NCI-H226 (cell line): ENCODE data around the gene MAP3K9.
A peak's percentile ranks its signal among the peaks of the same experiment; 100 is the strongest.
"Not testable (repeated sequence)": the region's sequence is repeated elsewhere in the genome, so short reads cannot be mapped to it uniquely, and the experiment has no call there.

ENCODE experiments used
- DNase-seq: peaks from one replicate; pipeline ENCODE4 v3.0.0-alpha.2; 2015

The MAP3K9 gene

DNA sequence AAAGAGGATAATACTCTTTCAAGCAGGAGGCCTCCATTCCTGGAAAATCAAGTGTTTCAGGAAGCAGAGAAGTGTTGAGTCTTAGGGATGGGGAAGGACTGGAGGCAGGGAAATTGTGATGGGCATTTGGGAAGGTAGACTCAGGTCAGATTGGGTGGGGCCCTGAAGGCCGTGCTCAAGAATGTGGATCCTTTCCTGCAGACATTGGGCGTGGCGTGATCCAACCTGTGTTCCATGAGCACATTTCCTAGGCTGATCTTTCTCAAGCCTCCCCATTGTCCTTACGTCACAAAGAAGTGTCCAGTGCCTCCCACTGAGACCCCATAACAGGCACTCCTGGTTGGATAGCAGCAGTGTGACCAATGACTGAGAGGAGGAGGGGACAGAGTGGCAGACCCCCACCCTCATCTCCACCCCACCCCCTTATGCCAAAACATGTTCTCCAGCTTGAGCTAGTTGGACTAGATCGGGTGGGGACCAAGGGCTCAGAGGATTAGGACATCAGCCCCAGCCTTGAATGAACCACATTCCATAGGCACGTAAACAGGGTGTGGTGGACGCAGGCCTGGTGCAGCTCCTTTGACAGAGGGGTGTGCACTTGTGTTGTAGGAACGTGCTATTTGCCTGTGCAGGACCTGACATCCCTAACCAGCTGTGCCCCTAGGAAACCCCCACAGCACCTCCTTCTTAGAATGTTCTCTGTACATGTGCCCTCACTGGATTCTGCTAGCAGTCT, 90.8 kb downstream of the MAP3K9 start:
- DNase-seq, result no peak

DNA sequence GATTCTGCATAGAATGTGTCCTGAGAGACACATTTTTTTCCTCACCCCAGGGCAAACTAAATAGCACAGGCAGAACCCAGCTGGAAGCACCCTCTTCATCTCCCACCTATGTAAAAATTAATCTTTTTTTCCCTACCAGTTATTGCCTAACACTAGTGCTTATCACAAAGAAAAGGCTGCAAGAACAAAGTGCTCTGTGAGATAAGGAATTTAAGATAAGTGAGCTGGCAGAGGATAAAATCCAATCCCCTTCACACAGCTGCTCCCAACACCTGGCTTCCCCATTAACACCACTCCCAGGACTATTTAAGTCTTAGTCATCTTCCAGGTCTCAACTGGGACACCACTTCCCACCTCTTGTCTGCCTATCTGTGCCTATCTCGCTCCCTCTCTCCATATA, 92.4 kb downstream of the MAP3K9 start:
- DNase-seq, result peak; percentile 69

DNA sequence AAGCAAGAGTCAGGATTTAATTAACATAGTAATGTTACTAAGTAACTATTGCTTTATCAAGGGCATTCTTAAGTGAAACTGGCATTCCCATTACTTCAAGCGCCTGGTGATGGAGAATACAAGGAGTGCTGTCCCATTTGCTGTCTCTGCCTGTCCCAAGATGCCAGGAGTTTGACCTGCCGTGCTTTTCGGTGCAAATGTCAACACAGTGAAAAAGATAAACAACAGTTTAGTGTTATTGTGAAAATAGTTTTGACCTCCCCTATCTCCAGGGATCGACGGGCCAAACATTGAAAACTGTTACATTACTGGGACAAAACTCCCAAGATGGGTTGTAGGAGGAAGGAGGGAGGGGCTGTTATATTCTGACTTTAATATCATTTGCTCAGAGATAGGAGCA, 92.8 kb downstream of the MAP3K9 start:
- DNase-seq, result no peak

DNA sequence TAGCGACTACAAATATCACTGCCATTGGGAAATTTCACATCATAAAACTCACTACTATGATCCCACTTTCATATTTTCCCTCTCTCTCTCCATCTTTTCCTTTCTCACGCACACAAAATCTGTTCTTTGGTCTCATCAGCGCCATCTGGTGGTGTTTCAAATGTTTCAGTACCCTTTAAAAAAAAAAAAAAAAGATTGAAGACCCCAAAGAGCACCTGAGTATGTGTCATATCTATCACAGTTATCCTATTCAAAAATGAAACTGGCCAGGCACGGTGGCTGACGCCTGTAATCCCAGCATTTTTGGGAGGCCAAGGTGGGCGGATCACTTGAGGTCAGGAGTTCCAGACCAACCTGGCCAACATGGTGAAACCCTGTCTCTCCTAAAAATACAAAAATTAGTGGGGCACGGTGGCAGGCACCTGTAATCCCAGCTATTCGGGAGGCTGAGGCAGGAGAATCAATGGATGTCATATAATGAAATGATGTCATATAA, 95.2 kb downstream of the MAP3K9 start:
- DNase-seq, result peak; percentile 23

DNA sequence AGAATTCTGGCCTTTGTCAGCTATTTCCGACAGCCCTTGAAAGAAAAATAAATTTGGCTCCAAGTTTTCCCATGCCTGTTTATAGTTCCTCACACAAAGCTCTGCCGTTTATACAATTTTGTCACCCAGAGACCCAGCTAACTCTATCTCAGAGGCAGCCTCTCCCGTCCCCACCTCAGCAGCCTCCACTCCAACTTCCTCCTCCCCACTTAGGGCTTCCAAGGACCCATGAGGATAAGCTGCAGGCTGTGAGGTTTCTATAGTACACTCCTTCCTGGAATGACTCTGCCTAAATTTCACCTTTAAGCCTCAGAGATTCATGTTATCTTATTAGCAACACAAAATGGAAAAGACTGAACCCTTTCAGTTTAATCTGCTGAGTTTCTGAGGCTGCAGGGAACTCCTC, 95.8 kb downstream of the MAP3K9 start:
- DNase-seq, result no peak

DNA sequence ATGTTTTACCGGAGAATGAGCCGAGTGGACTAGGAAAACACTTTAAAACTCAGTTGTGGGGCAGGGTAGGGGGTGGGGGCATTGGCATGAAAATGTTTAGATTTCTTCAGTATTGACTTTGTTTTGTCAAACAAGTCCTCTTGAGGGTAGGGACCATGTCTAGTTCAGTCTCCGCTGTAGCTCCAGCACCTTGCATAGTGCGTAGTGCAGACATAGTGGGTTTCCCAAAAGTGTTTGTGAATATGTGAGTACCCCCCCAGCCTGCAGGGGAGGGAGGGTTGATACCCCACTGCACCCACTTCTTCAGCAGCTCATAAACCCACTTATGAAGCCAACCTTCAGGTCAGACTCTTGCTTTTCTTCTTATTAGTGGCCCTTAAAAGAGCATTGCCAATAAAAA, 96.2 kb downstream of the MAP3K9 start:
- no peak for DNase-seq

DNA sequence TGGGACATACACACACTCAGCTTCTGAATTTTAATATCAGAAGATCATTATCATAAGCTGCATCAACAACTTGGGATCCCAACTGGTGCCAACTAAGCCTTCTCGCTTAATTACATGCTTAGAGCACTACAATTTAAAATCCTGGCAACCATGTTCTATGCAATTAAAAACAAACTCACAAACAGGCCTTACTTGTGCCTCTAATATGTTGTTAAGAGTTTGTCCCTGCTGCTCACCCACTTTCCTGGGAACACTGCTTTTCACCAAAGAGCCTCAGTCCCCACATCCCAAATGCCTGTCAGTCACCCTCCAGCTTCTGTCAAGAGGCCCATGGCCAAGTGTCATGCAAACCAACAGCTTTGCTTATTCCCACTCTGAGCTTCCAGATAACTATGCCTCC, 97.9 kb downstream of the MAP3K9 start:
- DNase-seq, result no peak

DNA sequence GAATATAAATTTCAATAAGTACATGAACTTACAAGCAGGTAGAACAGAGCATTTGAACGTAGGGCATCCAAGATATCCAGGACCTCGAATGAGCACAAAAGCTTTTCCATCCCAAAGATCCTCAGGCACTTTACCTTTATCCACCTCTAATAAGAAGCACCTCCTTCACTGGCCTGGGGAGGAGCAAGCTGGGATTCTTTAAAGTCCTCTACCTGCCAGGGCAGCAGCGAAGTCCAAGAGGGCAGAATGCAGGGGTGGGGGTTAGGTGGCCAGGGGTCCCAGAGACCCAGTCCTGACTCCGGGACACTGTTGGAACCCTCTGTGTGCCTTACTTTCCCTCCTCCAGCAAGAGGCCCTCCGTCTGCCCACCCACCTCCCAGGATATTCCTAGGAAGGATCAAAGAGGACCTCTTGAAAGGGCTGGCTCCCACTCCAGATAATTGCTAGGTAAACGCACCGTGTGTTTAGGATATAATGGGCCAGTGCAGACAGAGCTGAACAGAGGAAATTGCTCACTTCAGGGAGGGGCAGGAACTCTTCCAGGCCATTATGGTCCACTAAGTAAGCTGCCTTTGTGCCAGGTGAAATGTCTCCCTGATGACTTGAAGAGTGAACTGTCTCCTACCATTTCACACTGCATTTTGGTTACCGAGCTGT, 99.5 kb downstream of the MAP3K9 start:
- peak; percentile 22 for DNase-seq

DNA sequence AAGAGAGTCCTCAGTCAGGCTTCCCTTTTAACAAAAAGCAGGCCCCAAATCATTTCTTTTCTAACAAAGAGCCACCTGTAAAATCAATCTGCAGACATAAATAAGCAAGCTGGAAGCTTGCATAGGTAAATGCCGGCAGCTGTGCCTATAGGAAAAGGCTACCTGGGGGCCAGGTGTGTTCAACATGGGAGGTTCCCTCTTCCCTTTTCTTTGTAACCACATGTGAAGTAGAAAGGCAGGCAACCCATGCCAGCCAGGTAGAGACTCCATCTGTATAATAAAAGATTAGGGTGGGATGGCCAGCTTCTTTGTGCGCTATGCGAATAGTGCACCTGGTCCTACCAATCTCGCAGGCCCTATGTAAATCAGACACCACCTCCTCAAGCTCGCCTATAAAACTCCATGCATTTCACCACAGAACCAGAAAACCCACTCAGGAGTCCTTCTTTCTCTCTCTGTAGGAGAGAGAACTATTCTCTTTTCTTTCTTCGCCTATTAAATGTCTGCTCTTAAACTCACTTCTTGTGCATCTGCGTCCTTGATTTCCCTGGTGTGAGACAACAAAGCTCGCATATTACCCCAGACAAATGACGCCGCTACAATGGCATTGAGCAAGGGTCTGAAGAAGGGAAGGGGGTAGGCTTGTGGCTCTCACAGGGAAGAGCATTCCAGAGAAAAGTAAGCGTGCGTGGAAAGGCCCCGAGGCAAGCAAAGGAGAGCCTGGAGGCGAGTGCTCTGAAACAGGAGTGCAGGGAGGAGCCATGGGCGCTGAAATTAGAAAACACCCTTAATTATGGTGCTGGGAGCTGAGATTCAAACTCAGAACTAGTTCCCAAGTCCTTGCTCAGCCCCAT, 100.4 kb downstream of the MAP3K9 start:
- no peak for DNase-seq

DNA sequence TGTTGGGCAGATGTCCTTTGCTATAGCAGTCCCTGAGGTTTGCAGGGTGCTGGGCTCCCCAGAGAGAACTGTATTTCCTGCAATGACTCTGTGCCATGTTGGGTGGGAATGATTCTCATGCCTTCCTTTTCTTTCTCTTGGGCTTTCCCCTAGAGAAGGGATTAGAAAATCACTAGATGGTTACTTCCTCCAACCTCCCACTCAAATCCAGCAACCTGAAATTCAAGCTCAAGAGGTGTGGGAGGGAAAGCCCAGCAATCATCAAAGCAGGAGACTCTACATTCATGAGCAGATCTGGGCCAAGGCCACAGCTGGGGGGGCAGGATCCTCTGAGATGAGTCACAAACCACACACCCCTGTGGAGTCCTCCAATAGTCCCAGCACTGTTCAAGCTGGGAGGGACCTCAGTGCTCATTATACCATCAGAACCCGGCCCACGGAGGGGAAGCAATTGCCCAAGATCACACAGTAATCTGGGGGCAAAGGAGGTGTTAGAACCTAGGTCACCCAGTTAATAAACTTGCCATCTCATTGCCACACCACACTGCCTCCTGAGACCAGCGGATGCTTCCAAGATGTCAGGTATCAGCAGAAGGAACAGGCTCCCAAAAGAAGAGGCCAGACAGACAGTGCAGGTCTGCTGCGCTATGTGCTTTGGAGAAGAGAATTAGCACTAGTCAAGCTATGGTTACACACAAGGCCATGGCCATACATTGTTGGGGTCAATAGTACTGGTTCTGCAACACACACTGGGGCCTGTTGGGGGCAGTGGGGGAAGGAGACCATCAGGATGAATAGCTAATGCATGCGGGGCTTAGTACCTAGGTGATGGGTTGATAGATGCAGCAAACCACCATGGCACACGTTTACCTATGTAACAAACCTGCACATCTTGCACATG, 101.9 kb downstream of the MAP3K9 start:
- DNase-seq, result peak; percentile 95

DNA sequence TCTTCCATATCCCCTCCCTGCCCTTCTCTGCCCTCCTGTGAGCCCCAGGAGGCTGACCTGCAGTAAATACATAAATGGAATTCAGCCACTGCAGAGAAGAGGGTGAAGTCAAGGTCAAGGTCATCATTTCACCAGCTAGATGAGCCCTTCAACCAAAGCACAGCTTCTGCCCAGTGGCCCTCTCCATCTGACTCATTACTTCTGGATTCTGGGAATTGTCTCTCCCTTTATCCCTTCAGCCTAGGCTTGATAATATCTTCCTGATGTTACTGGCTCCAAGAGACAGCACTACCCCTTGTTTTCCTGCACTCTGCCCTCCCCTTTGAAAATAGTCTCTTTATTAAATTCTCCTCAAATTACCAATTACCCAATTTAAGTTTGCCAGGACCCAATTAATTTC, 103.1 kb downstream of the MAP3K9 start:
- no peak for DNase-seq

DNA sequence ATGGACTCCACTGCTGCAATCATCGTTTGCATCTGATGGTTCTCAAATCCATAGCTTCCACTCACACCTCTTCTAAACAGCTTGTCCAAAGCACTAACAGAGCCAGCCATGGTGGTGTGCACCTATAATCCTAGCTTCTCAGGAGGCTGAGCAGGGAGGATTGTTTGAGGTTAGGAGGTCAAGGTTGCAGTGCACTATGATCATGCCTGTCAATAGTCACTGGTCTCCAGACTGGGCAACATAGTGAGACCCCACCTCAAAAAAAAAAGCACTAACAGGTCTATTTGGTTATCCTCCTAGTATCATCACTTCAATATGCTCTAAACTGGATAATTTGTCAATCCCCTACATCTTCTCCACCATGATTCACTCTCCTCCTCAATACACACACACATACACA, 104.4 kb downstream of the MAP3K9 start:
- no peak for DNase-seq

DNA sequence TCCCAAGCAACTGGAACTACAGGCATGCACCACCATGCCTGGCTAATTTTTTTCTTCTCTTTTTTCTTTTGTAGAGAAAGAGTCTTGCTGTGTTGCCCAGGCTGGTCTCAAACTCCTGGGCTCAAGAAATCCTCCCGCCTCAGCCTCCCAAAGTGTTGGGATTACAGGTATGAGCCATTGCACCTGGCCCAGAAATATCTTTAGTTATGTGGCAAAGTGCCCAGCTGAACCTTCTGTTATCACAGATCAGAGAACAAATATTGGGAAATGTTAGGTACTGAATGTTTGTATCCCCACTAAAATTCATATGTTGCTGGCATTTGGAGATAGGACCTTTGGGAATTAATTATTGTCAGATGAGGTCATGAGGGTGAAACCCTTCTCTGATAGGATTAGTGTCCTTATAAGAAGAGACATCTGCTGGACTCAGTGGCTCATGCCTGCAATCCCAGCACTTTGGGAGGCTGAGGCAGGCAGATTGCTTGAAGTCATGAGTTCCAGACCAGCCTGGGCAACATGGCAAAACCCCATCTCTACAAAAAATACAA, 105.6 kb downstream of the MAP3K9 start:
- DNase-seq, result not testable (repeated sequence)

DNA sequence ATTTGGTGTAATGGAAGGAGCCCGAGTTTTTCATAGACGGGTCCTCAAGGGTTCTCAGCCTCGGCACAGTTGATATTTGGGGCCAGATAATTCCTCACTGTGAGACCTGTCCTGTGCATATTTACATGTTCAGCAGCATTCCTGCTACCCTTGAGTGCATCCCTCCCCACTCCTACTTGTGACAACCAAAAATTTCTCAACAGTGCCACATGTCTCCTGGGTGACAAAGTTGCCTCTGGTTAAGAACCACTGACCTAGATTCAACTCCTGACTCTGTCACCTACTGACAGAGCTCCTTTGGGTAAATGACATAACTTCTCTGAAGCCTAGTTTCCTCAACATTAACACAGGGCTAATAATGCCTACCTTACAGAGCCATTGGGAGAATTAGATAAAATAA, 107.2 kb downstream of the MAP3K9 start:
- DNase-seq, result no peak

DNA sequence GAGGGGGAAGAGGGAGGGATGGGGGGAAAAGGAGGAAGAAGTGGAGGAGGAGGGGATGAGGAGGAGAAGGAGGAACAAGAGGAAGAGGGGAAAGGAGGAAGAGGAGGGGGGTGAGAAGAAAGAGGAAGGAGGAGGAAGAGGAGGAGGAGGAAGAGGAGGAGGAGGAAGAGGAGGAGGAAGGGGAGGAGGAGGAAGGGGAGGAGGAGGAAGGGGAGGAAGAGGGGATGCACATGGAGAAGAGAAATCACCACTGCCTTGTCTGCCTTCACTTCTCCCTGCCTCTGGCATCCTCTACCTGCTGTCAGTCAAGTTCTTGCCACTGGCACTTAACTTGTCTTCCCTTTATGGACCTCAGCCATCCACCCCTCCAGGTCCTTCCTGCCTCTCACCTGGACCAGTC, 107.7 kb downstream of the MAP3K9 start:
- no peak for DNase-seq

DNA sequence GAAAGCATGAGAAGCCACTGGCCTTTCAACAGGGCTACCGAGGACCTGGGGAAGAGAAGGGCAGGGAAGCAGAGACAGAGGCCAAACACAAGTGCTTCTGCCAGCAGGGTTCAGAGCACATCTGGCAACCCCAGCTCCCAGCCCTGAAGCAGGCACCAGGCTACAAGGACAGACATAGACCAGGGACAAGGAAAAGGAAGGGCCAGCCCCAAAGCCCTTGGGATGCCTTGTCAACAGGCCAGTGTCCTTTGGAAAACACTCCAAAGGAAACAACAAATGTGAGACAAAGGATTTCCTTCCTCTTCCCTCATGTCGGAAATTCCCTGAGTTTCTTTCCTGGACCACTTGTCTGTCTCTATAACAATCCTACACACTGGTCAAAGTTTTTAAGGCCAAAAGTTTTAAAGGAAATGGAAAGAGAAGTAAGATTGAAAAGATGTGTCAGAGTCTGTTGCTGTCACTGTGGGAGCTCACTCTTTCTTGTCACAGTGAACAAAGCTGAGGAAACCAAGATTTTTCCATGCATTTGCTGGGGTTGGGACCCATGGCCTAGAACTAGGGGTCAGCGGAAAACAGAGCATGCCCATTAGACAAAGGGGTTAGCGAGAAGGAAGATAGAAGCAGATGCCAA, 108.2 kb downstream of the MAP3K9 start:
- DNase-seq, result no peak

DNA sequence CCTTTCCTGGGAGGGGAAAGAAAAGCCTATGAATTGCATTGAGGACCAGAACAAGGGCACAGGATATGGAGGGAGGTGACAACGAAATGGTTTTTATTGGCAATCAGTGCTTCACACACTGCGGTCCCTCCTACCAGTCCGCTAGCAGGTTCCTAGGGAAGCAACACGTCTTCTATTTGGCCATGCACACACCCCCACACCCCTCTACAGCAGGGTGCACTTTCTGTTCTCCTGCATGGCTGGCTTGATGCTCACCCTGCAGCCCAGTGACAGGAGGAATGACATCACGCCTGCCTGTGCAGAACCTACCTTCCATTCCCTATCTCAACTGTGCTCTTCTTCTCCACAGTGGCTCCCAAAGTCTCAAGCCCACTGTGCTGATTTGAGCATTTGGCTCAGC, 109.7 kb downstream of the MAP3K9 start:
- DNase-seq, result no peak

DNA sequence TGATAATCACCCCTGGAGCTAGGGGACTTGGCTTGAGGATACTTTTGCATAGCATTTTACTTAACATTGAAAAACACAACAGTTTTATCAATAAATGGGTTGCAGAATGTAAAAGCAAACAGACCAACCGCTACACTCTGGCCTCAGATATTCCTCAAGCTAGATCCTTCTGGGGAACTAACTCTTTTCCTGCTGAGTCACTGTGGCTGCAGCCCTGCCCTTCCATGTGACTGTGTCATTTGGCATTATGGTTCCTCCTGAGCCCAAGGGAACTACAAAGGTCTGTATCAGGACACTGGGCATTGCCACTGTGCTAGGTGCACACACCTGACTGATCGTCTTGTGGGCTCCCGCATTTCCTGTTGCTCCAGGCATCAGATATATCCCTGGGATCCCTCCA, 111.0 kb downstream of the MAP3K9 start:
- peak; percentile 37 for DNase-seq

DNA sequence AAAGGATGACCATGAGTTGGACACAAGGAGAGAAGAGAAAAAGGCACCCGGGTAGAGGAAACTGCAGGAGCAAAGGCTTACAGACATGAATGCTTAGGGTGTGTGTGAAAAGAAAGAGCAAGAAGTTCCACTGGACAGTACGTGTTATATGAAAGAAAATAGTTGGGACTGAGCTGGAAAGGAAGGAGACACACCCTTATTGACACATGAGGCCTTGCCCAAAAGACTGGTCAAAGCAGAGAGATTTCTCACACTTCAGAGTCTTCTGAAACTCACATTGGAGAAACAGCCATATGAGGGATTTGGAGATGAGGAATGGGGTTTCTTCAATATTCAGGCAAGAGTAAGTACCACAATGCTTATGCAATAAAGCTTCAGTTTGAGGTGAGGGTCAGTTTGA, 111.6 kb downstream of the MAP3K9 start:
- no peak for DNase-seq

DNA sequence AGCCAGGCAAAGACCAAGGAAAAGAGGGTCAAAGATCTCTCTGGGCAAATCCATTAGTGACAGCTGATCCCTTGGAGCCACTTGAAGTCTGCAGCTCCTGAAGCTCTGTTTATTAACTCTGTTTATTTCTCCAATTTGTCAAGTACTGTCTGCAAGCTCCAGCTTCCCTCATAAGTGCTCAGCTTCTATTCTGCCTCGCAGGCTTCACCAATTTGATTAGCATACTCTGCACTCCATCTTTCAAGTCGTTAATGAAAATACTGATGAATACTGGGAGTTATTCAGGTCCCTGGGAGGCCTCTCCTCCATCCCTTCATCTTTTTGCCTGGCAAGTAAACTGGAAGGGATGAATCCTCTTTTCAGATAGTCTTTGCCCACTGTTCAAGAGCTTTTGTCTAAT, 113.3 kb downstream of the MAP3K9 start:
- no peak for DNase-seq

DNA sequence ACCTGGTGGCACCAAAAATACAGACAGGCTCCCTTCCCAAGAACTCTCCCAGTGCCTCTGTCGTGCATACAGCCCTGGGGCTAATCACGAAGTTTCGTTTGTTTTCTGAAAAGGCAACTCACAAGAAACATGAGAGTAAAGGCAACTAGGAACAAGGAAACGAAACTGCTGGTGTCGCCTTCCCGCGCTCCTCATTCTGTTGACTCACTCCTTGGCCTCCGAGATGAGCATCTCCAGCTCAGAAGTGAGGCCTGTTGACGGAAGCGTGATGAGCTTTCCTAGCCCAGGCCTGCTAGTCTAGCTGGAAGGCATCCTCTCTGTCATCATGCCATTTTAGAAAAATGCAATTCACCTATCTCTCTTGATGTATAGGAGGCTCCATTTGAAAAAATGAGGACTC, 117.1 kb downstream of the MAP3K9 start:
- no peak for DNase-seq
